Measurements from ENCODE around the gene GM2A. TPM values are rescaled to one million over a fixed set of nuclear protein-coding genes. Genes with fewer than 3 reads are reported as not detected.

The GM2A gene
- total and polyA plus RNA-seq, 9 of the 15 experiments (the other 6 are each of a cell fraction or from before 2014, with no cell fraction given): 5.8 to 36.0 (median 10.0) TPM

GRCh38 chr5:151223447-151224264 lies 29.3 kb upstream of the GM2A start, which contains the start of gene CCDC69 (continued):
- TF ChIP-seq HIVEP1 (CRISPR knock-in tag; IDR thresholded peaks at IDR 0.05) (no peak), RHOXF2B (CRISPR knock-in tag; conservative IDR thresholded peaks at IDR 0.05) (no peak), RB1 (IDR thresholded peaks at IDR 0.05; ENCODE audit: low read depth) (0 out of 2 replicates have a peak, but pooled peaks have one; percentile 22), ATF6 (CRISPR knock-in tag; IDR thresholded peaks at IDR 0.05) (no peak), ZNF347 (CRISPR knock-in tag; IDR thresholded peaks at IDR 0.05; ENCODE audit: low read depth) (no peak), NFIC (IDR thresholded peaks at IDR 0.05) (peak; percentile 66), SMAD4 (CRISPR knock-in tag; conservative IDR thresholded peaks at IDR 0.05) (peak; percentile 41), RBBP5 (IDR thresholded peaks at IDR 0.05; ENCODE audit: borderline replicate concordance, insufficient read depth, low read length, poor library complexity, severe bottlenecking) (peak; percentile 64), KDM5B (IDR thresholded peaks at IDR 0.05; ENCODE audit: insufficient replicate concordance, low read depth, low read length) (peak; percentile 39), ARID2 (IDR thresholded peaks at IDR 0.05) (no peak), POU5F1 (IDR thresholded peaks at IDR 0.05; ENCODE audit: borderline replicate concordance, low read depth, low read length, partially characterized antibody) (no peak), FOXO4 (CRISPR knock-in tag; IDR thresholded peaks at IDR 0.05) (no peak), FOSL1 (tag; conservative IDR thresholded peaks at IDR 0.05) (no peak), MCM7 (IDR thresholded peaks at IDR 0.05) (no peak), ZNF766 (CRISPR knock-in tag; conservative IDR thresholded peaks at IDR 0.05) (no peak), HNRNPUL1 (IDR thresholded peaks at IDR 0.05; ENCODE audit: low read length) (no peak), NFATC3 (IDR thresholded peaks at IDR 0.05) (no peak), ZNF436 (CRISPR knock-in tag; IDR thresholded peaks at IDR 0.05) (no peak), ZNF239 (CRISPR knock-in tag; IDR thresholded peaks at IDR 0.05) (no peak), BRF1 (IDR thresholded peaks at IDR 0.05; ENCODE audit: borderline replicate concordance, extremely low read depth, insufficient read length) (no peak), WHSC1 (IDR thresholded peaks at IDR 0.05; ENCODE audit: low read length) (no peak), MBD1 (CRISPR knock-in tag; IDR thresholded peaks at IDR 0.05) (no peak), JUND (IDR thresholded peaks at IDR 0.05; ENCODE audit: borderline replicate concordance, low read depth, low read length) (0 out of 2 replicates have a peak, but pooled peaks have one; percentile 21), JUND (tag; IDR thresholded peaks at IDR 0.05; ENCODE audit: borderline replicate concordance, low read depth, low read length) (no peak; the same call in 2 of the 3 replicates), KAT8 (IDR thresholded peaks at IDR 0.05; ENCODE audit: low read depth) (no peak)
